Activated CD4-positive, alpha-beta T cell treated with anti-CD3 and anti-CD28 coated beads for 48 hours (primary cell): Measurements from ENCODE around the gene STXBP5.

Source experiments
- DNase-seq: peaks from one replicate; pipeline ENCODE4 v3.0.0-alpha.2; 2020

Gene STXBP5

DNA sequence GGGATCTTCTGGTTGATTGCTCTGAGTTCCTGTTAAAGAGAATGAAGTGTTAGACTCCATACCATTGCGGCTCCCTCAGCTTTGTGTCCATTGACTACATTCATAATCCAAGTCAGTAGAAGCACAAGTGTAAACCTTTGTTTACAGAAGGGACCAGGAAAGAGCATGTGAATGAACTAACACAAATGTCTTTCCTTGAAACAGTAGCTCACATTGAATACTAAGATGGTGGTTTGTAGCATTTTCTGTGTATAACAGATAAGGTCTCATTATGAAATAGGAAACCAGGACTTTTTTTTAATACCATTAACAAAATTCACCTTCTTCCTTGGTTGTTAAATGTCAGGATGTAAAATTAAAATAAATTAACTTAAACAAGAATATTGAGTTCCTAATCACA lies 8.4 kb downstream of the STXBP5 start:
- DNase-seq: no peak

DNA sequence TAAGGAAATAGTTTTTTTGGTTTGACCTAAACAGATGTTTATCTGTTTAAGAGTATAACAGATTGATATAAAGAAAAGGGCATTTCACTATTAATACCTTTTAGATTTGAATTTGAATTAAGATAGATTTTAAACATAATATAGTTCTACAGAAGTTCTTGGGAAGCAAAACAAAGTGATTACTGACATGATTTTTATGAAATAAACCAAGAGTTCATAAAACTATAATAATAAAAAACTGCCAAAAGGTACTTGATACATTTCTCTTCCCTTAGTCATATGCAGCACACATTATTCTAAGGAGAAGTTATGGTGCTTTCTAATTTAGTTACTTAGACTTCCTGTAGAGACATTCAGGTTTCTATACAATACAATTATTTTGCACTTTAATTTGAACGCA lies 9.6 kb downstream of the STXBP5 start:
- DNase-seq: no peak

DNA sequence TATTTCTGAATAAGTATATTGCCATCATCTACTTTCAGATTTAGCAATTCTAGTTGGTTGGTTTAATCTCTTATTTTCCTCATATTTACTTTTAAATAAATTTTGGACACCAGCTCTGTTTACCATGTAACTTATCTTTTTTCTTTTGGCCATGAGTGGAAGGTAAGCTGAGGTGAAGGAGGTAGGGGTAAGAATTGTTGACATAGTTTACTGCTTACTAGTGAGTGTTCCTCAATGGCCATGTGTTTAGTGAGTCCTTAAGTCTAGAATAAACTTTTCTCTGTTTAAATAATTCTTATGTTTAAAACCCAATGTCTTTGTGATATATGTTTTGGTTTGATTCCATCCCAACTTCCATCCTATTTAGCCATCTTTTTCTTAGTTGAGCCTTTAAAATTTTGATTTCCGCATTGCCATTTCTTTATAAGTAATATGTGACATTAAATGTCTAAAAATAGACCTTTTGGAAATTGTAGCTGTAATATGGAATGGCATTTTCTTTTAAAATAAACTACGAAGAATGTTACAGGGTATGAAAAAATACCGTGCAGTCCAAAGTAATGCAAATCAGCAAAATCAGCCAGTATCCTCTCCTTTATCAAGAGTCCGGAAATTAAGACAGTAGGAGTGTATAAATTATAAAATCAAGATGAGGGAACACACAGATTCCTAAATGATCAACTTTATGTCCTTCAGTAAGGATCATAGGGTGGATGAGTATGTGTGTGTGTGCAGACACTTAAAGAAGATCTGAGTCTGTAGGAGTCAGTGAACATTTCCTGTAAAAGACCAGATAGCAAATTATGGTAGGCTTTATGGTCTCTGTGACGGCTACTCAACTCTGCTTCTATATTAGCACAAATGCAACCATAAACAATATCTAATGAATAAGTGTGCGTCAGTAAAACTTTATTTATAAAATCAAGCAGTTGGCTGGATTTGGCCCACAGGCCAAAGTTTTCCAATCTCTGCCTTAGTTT lies 10.3 kb downstream of the STXBP5 start:
- no peak for DNase-seq

DNA sequence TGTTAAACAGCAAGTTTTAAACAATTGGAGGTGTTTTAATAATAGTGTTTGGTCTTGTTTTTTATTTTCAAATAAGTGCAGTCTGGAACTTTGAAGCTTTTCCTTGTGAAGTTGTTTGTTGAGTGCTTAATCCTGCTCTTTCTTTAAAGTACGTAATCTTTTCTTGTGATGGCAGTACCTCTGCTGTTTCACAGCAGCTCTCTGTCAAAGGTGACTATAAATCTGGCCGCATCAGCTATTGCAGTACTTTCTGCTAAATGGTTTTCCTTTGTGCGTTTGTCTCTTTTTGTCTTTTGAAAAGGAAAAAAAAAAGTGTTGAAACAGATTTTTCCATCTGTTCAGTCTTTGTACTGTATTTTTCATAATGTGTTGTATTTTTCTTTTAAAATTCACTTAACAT lies 12.7 kb downstream of the STXBP5 start:
- no peak for DNase-seq

GRCh38 chr6:147217840-147218404 lies 13.7 kb downstream of the STXBP5 start:
- DNase-seq: no peak

DNA sequence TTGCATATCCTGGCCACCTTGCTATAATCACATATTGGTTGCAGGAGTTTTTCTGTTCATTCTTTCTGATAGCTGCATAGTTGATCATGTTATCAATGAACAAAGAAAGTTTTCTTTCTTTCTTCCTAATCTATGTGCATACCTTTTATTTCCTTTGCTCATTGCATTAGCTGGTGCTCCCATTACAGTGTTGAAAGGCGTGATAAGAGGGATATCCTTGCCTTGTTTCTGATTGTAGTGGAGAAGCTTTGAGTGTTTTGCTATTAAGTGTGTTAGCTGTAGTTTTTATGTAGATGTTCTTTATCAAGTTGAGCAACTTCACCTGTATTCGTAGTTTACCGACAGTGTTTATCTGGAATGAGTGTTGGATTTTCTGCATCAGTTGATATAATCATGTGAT lies 14.6 kb downstream of the STXBP5 start:
- no peak for DNase-seq

GRCh38 chr6:147219463-147219862 lies 15.2 kb downstream of the STXBP5 start:
- no peak for DNase-seq

- DNase-seq: no peak
These were observed 16.1 kb downstream of the STXBP5 start for GRCh38 chr6:147220345-147220744.

- DNase-seq: no peak
These were observed 17.5 kb downstream of the STXBP5 start for GRCh38 chr6:147221739-147222138.

DNA sequence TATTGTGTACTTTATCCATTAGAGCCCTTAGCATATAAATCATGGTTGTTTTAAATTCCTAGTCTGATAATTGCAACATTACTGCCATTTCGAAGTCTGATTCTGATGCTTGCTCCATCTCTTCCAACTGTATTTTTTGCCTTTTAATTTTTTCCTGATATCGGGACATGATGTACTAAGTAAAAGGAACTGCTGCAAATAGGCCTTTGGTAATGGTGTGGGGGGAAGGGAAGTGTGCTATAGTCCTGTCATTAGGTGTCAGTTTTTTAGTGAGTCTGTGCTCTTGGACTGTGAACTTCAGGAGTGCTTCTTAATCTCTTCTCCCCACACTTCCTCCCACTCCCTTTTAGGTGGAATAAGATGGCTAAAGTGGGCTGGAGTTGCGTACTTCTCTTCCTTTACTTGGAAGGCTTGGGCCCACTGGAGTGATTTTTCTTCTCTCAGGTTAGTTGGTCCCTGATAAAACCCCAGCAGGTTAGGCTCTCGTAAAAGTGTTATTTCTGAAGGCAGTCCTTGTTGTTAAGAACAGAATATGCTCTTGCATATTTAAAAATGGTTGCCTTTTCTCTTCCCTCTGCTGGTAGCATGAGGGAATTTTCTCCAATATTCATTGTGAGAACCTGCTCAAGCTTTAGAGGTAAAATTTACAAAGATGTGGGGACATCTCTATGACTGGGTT lies 18.1 kb downstream of the STXBP5 start:
- DNase-seq: no peak

DNA sequence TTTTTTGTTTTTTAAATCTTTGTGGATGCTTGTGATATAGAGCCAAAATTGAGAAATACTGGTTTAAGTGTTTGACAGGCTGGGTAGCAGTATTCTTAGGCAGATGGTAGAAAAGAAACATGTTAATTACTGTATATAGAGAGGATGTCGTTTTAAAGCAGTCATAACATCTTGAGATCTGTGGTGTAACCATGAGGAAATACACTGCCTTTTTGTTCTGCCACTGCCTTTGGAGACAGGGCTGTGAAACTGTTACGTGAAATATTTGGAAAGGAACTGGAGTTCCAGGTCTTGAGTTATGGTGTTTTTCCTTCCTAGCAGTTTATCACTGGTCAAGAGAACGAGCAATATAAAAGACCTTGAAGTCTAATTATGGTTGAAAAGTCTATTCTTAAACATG lies 19.5 kb downstream of the STXBP5 start:
- DNase-seq: no peak

- DNase-seq: no peak
These were observed 22.0 kb downstream of the STXBP5 start for GRCh38 chr6:147226163-147226724.

GRCh38 chr6:147226877-147227276 lies 22.7 kb downstream of the STXBP5 start:
- no peak for DNase-seq

GRCh38 chr6:147227770-147228320 lies 23.6 kb downstream of the STXBP5 start:
- DNase-seq: no peak

- DNase-seq: no peak
These were observed 27.4 kb downstream of the STXBP5 start for GRCh38 chr6:147231589-147231988.

DNA sequence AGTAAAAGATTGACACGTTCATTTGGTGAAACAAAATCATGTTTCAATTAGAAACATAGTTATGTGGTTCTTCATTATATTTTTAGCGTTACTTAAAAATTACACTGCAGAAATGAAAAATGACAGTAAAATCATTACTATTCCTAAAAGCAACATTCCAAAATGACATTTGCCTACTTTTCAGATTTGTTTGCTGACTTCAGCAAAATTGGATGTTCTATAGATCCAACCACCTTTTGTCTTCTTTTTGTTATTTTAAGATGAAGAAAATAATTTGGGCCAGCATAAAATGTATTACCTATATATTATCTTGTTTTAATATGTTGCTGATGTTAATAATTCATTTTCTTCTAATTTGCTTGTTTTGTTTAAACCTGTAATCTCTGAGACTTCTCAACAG lies 30.5 kb downstream of the STXBP5 start:
- DNase-seq: no peak

- DNase-seq: no peak
These were observed 33.9 kb downstream of the STXBP5 start for GRCh38 chr6:147238164-147238563.

DNA sequence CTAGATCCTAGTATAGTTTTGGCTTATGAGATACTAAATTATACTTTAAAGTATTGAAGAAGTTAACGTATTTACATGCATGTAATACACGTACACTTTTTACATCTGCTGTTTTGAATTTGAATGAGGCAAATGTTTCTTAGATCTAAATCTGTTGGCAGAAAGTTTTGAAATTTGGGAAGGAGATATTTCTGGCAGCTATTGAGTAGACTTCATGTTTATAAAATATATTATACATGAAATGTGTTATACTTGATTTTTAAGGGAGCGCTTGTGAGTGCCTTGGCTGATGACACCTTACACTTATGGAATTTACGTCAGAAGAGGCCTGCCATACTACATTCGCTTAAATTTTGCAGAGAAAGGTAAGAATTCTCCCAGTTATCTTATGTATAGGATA lies 34.7 kb downstream of the STXBP5 start:
- DNase-seq: no peak

GRCh38 chr6:147244832-147245231 lies 40.6 kb downstream of the STXBP5 start:
- no peak for DNase-seq

DNA sequence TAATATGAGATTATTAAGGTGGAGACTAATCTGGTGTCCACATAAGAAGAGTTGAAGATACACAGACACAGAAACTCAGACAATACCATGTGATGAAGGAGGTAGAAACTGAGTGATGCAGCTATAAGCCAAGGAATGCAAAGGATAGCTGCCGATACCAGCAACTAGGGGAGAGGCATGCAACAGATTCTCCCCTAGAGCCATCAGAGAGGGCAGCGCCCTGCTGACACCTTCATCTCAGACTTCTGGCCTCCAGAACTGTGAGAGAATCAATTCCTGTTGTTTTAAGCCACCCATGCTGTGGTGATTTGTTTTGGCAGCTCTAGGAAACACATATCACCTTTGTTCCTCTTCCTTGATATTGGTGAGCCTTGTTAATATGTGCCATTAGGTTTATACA lies 41.5 kb downstream of the STXBP5 start:
- DNase-seq: no peak

DNA sequence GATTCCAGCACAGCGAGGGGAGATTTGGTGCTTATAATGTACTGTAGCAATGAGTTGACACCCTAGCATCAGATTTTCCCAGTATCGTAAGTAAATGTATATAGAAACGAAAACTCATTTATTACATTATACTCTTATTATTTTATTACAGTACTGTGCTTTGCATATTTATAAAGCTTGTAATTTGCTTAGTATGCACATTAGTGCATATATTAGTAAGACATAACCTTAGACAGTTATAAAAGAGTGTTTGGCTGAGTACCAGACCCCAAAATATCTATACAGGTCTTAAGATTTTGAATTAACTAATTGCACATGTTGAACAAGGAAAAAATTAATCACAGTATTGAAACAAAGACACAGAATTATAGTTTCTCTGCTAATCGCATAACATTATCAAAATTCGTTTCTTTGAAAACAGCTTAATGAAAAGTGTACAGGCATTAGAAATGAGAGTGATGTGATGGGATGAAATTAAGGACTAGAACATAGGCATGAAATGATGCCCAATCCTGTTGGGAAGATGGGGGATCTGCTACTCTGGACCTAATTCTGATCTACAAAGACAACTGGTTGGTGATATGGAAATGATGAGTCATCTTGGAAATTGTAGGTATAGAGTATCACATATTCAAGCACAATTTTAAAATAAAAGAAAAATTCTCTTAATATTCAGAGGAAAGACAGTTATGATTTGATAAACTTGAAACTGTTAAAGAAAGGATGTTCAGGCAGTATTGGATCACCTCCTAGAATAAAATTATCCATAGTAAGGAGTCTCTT lies 42.8 kb downstream of the STXBP5 start:
- DNase-seq: no peak

- DNase-seq: no peak
These were observed 44.6 kb downstream of the STXBP5 start for GRCh38 chr6:147248859-147249258.
